Ecto neural progenitor cell (in vitro differentiated cells): ENCODE measurements around the gene FHOD3.

ENCODE experiments used
- DNase-seq: peaks from one replicate; pipeline ENCODE4 v3.0.0-alpha.2; 2018; ENCODE audit warnings: low spot score

Gene FHOD3

GRCh38 chr18:36481201-36481657 is 183.7 kb downstream of the FHOD3 start:
- DNase-seq = peak; percentile 41

GRCh38 chr18:36481935-36482334 is 184.4 kb downstream of the FHOD3 start:
- DNase-seq = no peak

GRCh38 chr18:36484591-36484990 is 187.1 kb downstream of the FHOD3 start:
- no peak for DNase-seq

DNA sequence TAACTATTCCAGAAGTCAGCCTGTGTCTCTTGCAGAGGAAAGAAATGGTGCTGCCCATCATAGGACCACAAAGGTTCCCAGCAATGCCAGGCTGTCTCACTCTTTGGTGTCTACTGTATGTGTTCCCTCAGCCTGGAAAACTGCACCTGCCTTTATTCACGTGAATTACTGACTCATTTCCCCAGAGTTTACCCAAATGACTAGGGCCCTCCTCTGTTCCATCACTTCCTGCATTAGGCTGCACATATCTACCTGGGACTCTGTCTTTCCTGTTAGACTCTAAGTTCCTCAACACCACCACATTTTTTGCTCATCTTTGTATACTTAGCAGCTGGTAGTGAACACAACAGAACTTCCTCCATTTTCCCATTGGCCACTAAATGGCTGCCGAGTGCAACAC is 188.3 kb downstream of the FHOD3 start:
- DNase-seq = no peak

DNA sequence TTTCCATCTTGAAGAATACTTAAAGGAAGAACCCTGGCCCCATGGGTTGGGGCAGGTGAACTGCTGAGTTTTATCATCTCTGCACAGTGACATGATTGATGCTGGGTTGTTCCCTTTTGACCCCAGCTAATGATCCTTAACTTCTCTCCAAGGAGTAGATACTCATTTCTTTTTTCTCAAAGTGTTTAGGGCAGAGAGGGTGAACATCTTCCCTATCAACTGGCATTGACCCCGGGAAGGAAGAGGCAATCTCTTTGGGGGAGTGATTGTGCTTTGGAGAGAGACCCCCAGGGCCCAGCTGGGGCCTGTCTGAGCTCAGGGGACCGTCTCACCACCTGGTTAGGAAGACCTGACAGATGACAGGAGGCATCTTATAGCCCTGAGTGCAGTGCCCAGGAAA is 190.6 kb downstream of the FHOD3 start:
- DNase-seq = no peak

GRCh38 chr18:36490897-36491296 is 193.4 kb downstream of the FHOD3 start:
- DNase-seq = no peak

- DNase-seq = no peak
Measured at GRCh38 chr18:36492604-36493329, 195.3 kb downstream of the FHOD3 start.

DNA sequence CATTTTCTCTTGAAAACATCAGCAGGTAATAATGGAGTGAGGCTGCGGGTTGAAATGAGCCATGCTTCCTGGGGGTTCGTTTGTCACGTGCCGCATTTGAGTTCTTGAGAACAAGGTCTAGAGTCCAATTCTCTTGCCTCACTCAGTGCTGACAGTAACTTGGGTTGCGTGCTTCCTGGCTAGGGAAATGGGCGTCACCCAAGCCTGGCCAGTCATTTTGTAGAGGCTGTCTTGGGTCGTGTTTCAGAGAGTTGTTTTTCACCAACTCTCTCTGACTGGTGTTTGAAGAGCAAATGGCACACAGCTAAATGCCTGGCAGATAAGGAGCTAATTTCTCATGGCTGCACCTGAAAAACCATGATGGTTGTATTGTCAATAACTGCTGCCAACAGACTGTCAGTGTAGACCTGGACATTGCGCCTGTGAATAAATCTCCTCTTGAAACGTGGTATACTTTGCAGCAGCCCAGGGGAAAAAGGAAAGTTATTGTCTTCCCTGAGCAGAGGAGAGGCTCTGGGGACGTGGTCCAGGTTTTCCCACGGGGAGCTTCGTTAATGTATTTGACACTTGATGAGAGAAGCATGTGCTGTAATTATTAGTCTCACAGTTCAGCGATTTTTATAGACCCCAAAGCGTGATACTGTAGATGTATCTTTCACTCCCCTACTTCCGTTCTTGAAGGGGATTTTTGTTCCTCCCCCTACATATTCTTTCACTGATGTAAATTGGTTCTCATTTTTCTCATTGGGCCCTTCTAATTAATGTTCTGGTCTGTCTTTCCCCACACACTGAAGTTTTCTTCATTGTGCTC is 196.0 kb downstream of the FHOD3 start:
- no peak for DNase-seq

DNA sequence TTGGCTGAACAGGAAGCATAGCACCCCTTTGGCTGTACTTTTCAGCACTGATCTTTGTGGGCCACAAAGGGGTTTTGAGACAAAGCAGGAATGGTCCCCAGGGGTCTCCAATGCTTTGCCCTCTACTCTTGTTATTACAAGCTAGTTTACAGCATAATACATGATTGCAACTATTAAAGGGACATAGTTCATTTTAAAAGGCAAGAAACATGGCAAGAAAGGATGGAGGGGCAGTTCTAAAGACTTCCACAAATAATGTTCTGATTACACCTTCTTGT is 196.6 kb downstream of the FHOD3 start:
- no peak for DNase-seq

GRCh38 chr18:36496022-36496421 is 198.5 kb downstream of the FHOD3 start:
- DNase-seq = no peak

- DNase-seq = no peak
Measured at GRCh38 chr18:36499938-36500337, 202.4 kb downstream of the FHOD3 start.

GRCh38 chr18:36501100-36501499 is 203.6 kb downstream of the FHOD3 start:
- no peak for DNase-seq

DNA sequence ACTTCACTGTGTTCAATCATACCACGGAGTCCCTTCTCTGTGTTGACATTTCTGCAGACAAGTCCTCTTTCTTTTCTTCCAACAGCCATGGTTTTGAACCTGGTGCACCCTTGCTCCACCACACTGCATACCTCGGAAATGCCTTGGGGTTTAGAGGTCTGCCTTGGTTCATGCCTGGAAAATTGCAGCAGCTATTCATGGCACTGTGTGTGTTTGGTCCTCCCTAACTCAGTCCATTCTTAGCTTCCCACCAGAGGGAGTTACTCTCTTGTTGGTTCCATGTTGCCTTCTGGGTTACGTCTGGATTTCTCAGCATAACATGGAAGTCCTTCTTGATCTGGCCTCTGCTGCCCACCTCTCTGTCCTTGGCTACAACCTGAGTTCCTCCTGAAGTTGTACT is 206.0 kb downstream of the FHOD3 start:
- no peak for DNase-seq

GRCh38 chr18:36504928-36505327 is 207.4 kb downstream of the FHOD3 start:
- DNase-seq = no peak

DNA sequence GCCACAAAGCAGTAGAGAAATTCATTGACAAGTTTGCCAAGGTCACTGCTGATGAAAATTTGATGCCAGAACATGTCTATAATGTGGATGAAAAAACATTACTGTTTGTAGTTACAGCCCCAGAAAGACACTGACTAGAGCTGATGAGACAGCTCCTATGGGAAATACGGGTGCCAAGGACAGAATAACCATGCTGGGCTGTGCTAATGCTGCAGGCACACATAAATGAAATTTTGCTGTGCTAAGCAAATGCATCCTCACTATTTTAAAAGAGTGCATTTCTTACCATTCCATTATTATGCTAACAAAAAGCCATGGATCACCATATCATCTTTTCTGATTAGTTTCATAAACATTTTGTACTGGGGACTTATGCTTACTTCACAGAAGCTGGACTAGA is 208.2 kb downstream of the FHOD3 start:
- DNase-seq = no peak

DNA sequence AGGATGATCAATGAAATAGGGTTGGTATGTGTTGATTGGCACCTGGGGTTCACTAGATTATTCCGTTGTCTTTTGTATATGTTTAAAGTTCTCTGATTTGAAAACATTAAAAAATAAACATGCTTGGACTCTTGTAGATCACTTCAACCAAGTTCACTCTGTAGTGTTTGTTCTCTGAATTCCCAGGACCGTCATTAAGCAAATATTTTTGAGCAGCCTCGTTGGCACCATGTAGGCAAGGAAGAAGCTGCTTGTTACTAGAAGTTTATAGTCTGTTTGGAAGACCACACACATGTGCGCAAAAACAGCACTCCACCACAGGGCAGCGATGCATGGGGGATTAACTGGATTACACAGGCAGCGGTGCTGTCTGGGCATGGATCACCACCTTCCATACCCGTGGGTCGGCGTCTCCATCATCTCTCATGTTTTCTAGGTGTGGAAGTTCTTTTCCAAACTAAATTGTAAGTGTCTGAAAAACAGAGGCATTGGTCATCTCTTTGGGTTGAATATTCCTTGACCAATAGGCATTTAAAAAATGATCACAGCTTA is 212.2 kb downstream of the FHOD3 start:
- no peak for DNase-seq

GRCh38 chr18:36511791-36512352 is 214.4 kb downstream of the FHOD3 start:
- DNase-seq = no peak

GRCh38 chr18:36513556-36513955 is 216.0 kb downstream of the FHOD3 start:
- DNase-seq = no peak

- peak; percentile 60 for DNase-seq
Measured at GRCh38 chr18:36514778-36515177, 217.3 kb downstream of the FHOD3 start.

- no peak for DNase-seq
Measured at GRCh38 chr18:36516258-36516657, 218.7 kb downstream of the FHOD3 start.

GRCh38 chr18:36516726-36517125 is 219.2 kb downstream of the FHOD3 start:
- DNase-seq = no peak

DNA sequence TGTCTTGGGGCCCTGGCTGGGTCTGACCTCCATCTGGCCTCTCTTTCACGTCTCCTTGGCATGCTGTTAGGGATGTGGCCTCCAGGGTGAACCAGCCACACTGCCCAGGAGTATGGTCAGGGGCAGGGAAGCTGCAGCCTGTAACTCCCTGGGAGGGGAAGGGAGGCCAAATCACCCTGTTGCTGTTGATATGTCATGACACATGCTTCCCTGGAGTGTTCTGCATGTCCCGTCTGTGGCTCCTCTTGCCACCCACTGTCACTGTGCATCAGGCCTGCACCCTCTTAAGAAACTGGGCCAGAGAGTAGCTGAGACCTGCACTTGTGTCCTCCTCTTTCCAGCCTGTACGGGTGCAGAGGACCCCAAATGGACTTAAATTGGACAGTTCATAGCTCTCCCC is 221.3 kb downstream of the FHOD3 start:
- no peak for DNase-seq

DNA sequence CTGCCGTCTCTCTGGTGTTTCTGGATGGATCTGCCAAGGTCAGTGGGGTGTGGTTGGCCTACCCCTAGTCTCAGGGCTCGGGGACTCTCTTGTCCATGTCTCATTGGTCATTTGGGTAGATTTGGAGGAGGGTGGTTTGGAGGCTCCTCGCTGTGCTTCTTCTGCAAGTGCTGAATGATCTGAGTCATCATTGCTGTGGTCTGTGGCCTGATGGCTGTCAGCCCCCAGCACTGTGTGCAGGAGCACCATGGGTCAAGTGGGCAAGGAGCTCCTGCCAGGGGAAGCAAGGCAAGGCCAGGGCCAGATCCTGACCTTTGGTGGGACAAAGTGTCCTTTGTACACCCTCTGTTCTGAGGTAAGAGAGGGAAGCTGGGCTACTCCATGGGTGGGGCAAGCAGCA is 221.8 kb downstream of the FHOD3 start:
- no peak for DNase-seq
